Ishikawa (cell line): ENCODE results near the gene KNG1.

Experiments used
- CEBPB ChIP-seq: IDR thresholded peaks from 2 replicates; pipeline ENCODE4 v1.6.1; 2012
- CREB1 ChIP-seq: IDR thresholded peaks from 2 replicates; pipeline ENCODE4 v1.6.1; 2012; ENCODE audit warnings: low read depth
- EGR1 ChIP-seq: IDR thresholded peaks from 2 replicates; pipeline ENCODE4 v1.6.1; 2012
- EP300 ChIP-seq: IDR thresholded peaks from 2 replicates; pipeline ENCODE4 v1.6.1; 2012; ENCODE audit warnings: borderline replicate concordance
- FOXM1 ChIP-seq: IDR thresholded peaks from 2 replicates; pipeline ENCODE4 v1.6.1; 2012; ENCODE audit warnings: low read depth, borderline replicate concordance
- NFIC ChIP-seq: IDR thresholded peaks from 2 replicates; pipeline ENCODE4 v1.6.1; 2012
- RAD21 ChIP-seq: IDR thresholded peaks from 2 replicates; pipeline ENCODE4 v1.6.1; 2012; ENCODE audit warnings: low read depth
- TAF1 ChIP-seq: IDR thresholded peaks from 2 replicates; pipeline ENCODE4 v1.6.1; 2012; ENCODE audit warnings: low read depth, mild to moderate bottlenecking
- TCF12 ChIP-seq: IDR thresholded peaks from 2 replicates; pipeline ENCODE4 v1.6.1; 2012; ENCODE audit warnings: low read depth
- TEAD4 ChIP-seq: IDR thresholded peaks from 2 replicates; pipeline ENCODE4 v1.6.1; 2012
- YY1 ChIP-seq: IDR thresholded peaks from 2 replicates; pipeline ENCODE4 v1.6.1; 2012; ENCODE audit warnings: low read depth
- ZBTB7A ChIP-seq: IDR thresholded peaks from 2 replicates; pipeline ENCODE4 v1.6.1; 2012; ENCODE audit warnings: low read depth
- TF ChIP-seq, protein P1 (sequence below): IDR thresholded peaks from 2 replicates; pipeline ENCODE4 v1.6.1; 2012
- TF ChIP-seq, protein P2 (sequence below): IDR thresholded peaks from 2 replicates; pipeline ENCODE4 v1.6.1; 2012
- TF ChIP-seq, protein P3 (sequence below): IDR thresholded peaks from 2 replicates; pipeline ENCODE4 v1.6.1; 2012; ENCODE audit warnings: low read depth, mild to moderate bottlenecking

Gene KNG1

DNA sequence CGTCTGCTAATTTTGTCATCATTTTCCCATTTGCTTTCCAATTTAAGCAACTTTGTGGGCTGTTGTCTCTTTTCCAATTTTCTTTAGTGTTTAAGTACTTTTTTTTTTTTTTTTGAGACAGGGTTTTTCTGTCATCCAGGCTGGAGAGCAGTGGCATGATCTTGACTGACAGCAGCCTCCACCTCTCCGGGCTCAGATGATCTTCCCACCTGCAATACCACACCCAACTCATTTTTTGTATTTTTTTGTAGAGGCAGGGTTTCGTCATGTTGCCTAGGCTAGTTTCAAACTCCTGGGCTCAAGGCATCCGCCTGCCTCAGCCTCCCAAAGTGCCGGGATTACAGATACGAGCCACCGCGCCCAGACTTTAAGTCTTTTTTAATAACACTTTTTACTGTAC lies 40.1 kb downstream of the KNG1 start:
- TF ChIP-seq RAD21 (no peak), EP300 (no peak), FOXM1 (no peak), TEAD4 (no peak), CREB1 (no peak), CEBPB (no peak), TCF12 (no peak), NFIC (no peak), YY1 (no peak), ZBTB7A (no peak), EGR1 (no peak)
- TF ChIP-seq, protein P1, sequence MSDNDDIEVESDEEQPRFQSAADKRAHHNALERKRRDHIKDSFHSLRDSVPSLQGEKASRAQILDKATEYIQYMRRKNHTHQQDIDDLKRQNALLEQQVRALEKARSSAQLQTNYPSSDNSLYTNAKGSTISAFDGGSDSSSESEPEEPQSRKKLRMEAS: no peak
- TF ChIP-seq, protein P2, sequence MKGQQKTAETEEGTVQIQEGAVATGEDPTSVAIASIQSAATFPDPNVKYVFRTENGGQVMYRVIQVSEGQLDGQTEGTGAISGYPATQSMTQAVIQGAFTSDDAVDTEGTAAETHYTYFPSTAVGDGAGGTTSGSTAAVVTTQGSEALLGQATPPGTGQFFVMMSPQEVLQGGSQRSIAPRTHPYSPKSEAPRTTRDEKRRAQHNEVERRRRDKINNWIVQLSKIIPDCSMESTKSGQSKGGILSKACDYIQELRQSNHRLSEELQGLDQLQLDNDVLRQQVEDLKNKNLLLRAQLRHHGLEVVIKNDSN: no peak
- TF ChIP-seq, protein P3, sequence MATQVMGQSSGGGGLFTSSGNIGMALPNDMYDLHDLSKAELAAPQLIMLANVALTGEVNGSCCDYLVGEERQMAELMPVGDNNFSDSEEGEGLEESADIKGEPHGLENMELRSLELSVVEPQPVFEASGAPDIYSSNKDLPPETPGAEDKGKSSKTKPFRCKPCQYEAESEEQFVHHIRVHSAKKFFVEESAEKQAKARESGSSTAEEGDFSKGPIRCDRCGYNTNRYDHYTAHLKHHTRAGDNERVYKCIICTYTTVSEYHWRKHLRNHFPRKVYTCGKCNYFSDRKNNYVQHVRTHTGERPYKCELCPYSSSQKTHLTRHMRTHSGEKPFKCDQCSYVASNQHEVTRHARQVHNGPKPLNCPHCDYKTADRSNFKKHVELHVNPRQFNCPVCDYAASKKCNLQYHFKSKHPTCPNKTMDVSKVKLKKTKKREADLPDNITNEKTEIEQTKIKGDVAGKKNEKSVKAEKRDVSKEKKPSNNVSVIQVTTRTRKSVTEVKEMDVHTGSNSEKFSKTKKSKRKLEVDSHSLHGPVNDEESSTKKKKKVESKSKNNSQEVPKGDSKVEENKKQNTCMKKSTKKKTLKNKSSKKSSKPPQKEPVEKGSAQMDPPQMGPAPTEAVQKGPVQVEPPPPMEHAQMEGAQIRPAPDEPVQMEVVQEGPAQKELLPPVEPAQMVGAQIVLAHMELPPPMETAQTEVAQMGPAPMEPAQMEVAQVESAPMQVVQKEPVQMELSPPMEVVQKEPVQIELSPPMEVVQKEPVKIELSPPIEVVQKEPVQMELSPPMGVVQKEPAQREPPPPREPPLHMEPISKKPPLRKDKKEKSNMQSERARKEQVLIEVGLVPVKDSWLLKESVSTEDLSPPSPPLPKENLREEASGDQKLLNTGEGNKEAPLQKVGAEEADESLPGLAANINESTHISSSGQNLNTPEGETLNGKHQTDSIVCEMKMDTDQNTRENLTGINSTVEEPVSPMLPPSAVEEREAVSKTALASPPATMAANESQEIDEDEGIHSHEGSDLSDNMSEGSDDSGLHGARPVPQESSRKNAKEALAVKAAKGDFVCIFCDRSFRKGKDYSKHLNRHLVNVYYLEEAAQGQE: no peak

DNA sequence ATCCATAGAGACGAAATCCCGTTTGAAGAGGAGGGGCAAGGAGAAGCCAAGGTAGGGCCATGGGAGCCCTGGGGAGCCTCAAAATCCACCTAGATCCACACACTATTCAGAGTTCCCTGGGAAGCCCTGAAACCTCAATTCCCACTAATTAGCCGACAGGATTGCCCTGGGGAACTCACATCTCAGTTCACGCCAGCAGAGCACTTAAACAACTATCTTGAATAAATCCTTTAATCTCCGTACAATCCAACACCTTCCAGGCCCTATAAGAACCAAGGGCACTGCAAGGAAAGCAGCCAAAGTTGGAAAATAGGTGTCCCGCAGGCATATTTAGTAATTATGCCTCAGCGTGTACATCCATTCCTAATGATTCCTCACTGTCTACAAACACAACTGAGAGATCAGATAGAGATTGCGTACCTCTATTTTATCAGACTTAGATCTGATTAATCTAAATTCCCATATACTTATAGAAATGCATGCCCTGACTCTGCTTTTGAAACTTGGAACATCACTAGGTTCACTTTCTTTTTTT lies 40.6 kb downstream of the KNG1 start:
- TF ChIP-seq YY1: no peak
- TF ChIP-seq NFIC: no peak
- no peak for TF ChIP-seq FOXM1
- no peak for TF ChIP-seq RAD21
- TF ChIP-seq, protein P1: no peak
- no peak for TF ChIP-seq CEBPB
- TF ChIP-seq EGR1: no peak
- TF ChIP-seq, protein P3: no peak
- TF ChIP-seq, protein P2: no peak
- no peak for TF ChIP-seq TCF12
- no peak for TF ChIP-seq TAF1
- no peak for TF ChIP-seq ZBTB7A
- TF ChIP-seq TEAD4: no peak
- no peak for TF ChIP-seq CREB1
- TF ChIP-seq EP300: no peak

DNA sequence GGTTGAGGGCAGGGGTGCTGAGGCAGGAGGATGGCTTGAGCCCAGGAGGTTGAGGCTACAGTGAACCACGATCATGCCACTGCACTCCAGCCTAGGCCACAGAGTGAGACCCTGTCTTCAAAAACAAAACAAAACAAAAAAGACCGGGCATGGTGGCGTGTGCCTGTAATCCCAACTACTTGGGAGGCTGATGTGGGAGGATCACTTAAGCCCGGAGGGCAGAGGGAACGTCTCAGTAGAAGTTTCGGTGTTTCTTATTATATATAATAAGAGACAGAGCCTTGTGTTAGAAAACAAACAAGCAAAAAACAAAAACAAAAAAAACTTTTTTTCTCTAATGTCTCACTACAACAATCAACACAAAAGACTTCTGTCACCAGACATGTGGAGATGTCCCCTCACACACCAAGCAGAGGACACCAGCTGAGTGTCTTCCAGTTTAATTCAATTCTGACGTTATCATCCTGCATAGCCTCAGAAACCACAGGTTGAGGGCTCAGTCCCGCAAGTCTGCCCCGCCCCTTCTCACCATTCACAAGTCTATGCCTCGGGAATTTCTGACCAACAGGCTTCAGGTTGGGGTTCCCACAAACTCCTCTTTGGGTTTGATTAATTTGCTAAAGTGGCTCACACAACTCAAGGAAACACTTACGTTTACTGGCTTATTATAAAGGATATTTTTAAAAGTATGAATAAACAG lies 42.2 kb downstream of the KNG1 start:
- no peak for TF ChIP-seq CEBPB
- TF ChIP-seq YY1: no peak
- no peak for TF ChIP-seq EGR1
- no peak for TF ChIP-seq FOXM1
- TF ChIP-seq, protein P3: no peak
- TF ChIP-seq, protein P1: no peak
- no peak for TF ChIP-seq RAD21
- TF ChIP-seq TEAD4: no peak
- no peak for TF ChIP-seq TCF12
- TF ChIP-seq EP300: no peak
- no peak for TF ChIP-seq NFIC
- TF ChIP-seq, protein P2: no peak
- no peak for TF ChIP-seq CREB1
- no peak for TF ChIP-seq TAF1
- no peak for TF ChIP-seq ZBTB7A
